Prostate gland (tissue), 2 donors: ENCODE measurements around the gene CDH13.

Experiments
- CTCF ChIP-seq, 4 experiments: fragments of 200-600 bp in 2 of 4; fragments of 450-650 bp in 2 of 4; sonication (generic) in 2 of 4; IDR thresholded peaks; 1 replicate in 3 of 4; 2 replicates in 1 of 4; pipeline ENCODE4 v1.5.1; 2016 to 2019; ENCODE audit warnings: antibody characterized with exemption in 4 of 4, mild to moderate bottlenecking in 2 of 4, moderate library complexity in 2 of 4
- POLR2A ChIP-seq: fragments of 450-650 bp; IDR thresholded peaks from one replicate; pipeline ENCODE4 v1.6.1; 2016; ENCODE audit warnings: antibody characterized with exemption, mild to moderate bottlenecking
- POLR2AphosphoS5 ChIP-seq: sonication (generic); formaldehyde crosslinking; IDR thresholded peaks from one replicate; pipeline ENCODE4 v1.6.1; 2017; ENCODE audit warnings: antibody characterized with exemption

DNA sequence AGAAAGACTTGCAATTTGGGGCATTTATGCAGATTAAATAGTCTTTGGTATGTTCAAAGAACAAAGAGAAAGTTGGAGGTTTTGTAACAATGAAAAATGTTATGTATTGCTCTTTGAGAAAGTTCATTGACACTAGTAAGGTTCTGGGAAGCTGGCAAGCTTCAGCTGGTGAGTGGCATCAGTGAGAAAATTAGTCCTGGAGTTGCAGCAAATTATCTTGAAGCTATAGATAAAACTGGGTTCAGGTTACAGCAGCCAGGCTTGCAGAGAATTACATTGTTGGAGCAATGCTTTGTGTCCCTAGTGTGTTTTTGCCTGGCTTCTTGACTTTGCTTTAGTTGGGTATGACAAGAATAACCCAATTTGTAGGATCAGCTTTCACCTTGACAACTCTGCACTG lies 221.2 kb downstream of the CDH13 start:
- TF ChIP-seq CTCF (IDR thresholded peaks at IDR 0.05) (no peak), POLR2A (no peak), POLR2AphosphoS5 (no peak)
